Fibroblast of skin of left biceps (primary cell): ENCODE measurements around the gene LBH.

Experiments
- DNase-seq, 2 experiments: peaks; one replicate each; pipeline ENCODE4 v3.0.0-alpha.2; 2013; ENCODE audit warnings: low read depth in 2 of 2

The LBH gene

GRCh38 chr2:30231212-30231995, at the start of gene LBH:
LBH (plus strand) TSS chr2:30231534; CDS start chr2:30231739, 205 bp downstream.
- DNase-seq, result peak; percentile 79 to 85

- DNase-seq, result no peak
Measured at GRCh38 chr2:30184035-30184434, 47.3 kb upstream of the LBH start.

- no peak for DNase-seq
Measured at GRCh38 chr2:30185178-30185577, 46.2 kb upstream of the LBH start.

DNA sequence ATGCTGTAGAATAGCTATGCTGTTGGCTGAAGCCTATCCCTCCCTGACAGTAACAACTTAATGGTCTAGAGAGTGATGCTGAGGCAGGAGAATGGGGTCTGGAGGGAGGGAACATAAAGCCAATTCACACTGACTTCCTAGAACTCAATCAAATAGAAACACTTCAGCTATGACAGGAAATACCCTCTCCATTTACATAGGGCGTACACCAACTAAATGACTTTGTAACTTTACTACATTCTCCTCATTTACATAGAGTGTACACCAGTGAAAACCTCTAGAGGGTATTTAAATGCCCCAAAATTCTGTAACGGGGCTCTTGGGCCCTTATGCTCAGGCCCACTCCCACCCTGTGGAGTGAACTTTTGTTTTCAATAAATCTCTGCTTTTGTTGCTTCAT, 43.0 kb upstream of the LBH start:
- DNase-seq, result no peak

DNA sequence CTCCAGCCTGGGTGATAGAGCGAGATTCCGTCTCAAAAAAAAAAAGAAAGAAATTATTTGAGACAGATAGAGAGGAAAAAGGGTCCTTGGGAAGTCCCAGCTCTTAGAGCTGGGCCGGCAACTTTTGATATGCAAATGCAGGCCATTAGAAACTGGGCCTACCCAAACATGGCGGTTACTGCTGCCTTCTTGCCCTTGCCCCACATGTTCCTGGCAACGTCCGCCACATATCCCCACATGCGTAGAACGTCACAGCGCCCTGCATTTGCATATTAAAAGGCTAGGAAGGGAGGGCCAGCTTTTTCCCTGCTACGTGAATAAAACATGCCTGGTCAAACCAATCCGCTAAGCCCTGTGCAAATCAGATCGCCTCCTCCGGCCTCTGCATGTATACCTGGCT, 40.7 kb upstream of the LBH start:
- DNase-seq, result no peak

- no peak for DNase-seq
Measured at GRCh38 chr2:30191107-30191506, 40.2 kb upstream of the LBH start.

DNA sequence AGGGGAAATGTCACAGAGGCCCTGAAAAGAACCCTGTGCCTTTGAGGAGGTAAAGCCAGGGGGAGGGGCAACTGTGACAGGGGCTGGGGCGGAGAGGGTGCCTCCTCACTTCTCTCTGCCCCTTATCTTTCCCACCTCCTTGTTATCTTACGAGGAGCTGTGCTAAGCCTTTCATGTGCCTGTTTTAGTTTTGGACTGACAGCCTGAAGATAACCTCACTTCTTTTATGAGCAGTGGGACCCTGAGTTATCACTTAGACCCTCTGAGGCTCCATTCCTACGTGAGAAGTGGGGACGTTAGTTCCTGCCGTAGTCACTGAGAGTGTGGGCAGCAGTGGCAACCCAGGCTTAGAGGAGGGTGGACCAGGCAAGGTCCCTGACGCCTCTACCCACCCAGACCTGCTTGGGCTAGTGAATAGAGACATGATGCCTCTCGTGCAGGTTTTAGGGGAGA, 39.5 kb upstream of the LBH start:
- DNase-seq, result no peak

DNA sequence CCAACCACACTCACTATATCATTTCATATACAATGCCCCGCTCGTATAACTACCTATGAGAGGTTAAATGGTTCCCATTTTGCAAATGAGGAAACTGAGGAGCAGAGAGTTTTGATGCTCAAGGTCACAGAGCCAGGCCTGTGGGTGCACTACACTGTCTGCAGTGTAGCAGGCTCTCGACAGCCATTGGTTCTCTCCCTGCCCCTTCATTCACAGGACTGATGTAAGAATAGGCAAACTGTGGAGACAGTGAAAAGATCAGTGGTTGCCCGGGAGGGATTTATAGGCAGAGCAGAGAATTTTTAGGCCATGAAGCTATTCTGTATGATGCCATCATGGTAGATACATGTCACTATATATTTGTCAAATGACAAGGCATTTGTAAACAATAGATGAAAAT, 39.0 kb upstream of the LBH start:
- no peak for DNase-seq

- DNase-seq, result no peak
Measured at GRCh38 chr2:30193104-30193681, 38.1 kb upstream of the LBH start.

DNA sequence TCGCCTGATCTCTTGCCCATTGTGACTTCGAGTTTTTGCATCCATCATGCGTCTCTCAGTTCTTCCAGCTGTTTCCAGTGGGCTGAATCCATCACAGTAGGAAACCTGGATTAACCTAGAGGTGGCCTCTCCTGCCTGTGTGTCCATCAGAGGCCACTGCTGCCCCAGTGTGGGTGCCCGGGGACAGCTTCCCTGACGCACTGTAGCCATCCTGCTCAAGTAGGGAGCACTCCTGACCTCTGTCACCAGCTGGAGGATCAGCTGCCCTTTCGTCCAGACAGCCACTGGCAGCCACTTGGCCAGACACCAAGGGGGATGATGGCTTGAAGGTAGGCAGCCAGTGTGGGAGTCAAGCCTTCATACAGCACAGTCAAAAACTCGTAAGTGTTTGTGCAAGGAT, 36.9 kb upstream of the LBH start:
- DNase-seq, result no peak

DNA sequence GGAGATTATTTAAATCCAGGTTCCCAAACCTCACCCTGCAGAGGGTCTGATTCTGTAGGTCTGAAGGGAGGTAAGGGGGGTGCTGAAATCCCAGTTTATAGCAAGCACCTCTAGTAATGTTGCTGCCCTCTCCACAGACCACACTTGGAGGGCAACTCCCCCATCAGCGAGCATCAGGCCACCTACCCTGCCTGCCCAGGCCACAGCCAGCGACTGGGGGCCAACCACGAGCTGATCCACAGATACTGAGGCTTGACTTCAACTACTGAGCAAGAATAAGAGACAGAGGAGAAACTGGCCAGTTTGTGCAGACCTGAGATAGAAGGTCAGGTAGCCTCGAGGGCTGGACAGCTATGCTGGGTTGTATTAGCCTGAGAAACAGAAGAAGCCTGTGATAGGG, 36.3 kb upstream of the LBH start:
- DNase-seq, result no peak

GRCh38 chr2:30197570-30198192, 33.7 kb upstream of the LBH start:
- no peak for DNase-seq

GRCh38 chr2:30201990-30202389, 29.3 kb upstream of the LBH start:
- no peak for DNase-seq

GRCh38 chr2:30203156-30203555, 28.2 kb upstream of the LBH start:
- DNase-seq, result no peak

DNA sequence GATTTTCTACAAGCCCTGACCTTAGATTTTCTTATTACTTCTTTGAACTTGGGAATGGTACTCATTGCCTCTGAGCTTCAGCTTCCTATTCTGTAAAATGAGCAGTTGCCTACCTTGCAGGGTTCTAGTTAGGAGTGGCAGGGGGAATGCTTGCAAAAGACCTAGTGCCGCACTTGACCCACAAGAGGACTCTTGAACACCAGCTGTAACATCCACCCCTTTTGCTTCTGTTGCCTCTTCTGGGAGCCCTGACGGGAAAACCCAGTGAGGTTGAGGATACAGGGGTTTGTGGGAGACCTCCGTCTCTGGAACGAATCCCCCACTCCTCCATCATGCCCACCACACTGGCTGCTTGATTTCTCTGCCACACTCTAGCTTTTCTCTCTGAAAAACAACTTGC, 27.1 kb upstream of the LBH start:
- DNase-seq, result no peak

DNA sequence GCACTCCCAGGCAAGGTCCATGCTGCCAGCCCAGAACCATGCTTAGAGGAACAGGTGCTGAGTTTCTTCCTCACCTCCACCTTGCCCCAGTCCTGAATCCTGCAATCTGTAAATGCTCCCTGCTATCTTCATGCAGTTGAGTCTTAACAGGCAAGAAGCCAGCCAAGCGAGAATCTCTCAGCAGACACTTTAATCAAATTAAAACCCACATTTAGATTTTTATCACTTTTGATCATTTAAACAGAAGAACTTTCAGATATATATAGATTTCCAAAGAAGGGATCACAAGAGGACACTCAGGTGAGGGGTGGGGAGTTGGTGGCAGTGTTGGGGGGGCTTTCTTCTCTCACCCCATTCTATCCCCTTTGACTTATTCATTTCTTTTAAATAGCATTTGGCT, 25.9 kb upstream of the LBH start:
- no peak for DNase-seq

DNA sequence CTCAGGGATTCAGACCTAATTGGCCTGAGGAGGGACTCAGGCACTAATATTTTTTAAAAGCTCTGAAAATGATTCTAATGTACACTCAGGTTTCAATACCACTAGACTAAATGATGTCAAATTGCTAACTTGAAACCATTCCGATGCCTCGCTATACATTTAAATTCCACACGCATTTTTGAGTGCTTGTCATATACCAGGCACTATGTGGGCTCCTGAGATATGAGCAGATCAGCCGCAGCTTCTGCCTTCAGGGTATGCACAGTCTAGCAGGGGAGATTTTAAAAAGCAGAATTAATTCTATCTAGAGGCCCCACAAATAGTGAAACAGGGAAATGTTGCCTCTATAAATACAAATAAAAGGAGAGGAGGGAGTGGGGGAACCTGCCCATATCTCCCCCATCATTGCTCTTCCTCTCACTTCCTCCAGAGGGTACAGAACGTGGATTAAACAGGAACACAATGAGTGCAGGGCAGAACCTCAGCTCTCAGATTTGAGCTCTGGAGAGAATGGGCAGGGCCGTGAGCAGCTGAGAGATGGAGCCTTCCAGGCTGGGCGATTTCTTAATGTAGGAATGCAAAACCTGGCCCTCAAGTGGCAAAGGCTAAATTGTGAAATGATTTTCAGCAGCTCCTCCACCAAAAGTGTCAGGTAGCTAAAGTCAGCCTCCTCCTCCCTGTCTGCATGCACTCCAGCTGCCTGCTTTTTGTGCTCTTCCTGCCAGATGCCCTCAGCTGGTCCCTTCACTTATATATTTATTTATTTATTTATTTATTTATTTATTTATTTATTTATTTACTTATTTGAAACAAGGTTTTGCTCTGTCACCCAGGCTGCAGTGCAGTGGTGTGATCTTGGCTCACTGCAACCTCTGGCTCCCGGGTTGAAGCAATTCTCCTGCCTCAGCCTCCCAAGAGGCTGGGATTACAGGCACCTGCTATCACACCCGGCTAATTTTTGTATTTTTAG, 24.6 kb upstream of the LBH start:
- DNase-seq, result no peak

- no peak for DNase-seq
Measured at GRCh38 chr2:30208453-30208852, 22.9 kb upstream of the LBH start.

GRCh38 chr2:30209227-30209626, 22.1 kb upstream of the LBH start:
- no peak for DNase-seq

DNA sequence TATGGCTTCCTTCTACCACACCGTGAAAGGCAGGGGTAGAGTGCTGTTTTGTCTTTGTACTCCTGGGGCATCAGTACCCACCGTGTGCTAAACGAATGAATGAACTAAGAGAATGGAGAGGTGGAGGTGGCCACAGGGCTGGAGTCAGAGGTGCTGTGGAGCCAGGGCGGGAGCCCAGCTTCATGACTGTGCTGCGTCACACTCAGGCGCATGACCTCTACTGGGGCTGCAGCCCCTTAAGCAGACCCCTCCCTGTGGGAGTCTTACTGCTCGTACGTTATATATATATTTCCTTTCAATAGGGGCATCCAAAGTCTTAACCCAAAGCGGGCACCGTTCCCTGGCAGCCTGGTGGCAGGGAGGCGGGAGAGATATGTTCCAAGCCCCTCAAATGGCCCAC, 18.0 kb upstream of the LBH start:
- no peak for DNase-seq

DNA sequence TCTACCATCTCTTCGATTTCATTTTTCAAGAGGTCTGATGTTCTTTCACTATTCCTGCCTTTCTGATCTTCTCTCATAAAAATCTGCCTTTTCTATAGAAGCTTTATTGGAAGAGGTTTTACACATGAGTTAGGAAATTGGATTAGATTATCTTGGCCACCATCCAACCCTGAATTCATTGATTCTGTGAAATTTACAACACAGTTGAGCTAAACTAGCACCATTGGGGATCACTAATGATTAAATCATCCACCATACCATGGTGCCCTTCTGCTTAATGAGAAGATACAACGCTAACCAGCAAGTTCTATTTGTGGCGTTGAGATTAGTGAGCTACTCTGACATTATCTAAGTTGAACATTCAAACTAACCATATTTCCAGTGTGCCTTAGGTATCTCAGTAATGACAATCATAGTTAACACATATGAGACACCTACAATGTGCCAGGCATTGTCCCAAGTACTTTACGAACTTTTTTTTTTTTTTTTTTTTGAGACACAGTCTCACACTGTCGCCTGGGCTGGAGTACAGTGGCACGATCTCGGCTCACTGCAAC, 17.3 kb upstream of the LBH start:
- no peak for DNase-seq

DNA sequence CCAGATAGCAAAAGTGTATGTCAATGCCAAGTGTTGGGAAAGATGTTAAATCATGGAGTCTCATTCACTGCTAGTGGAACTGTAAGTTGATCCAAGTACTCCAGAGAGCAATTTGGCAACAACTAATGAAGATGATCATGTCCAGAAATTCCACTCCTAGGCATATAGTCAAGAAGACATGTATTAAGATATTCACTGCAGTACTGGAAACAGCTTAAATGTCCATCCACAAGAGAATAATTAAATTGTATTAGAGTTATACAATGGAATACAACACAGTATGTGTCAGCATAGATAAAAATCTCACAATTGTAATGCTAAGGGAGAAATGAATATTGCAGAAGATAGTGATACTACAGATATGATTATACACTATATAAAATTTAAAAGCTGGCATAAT, 15.2 kb upstream of the LBH start:
- DNase-seq, result peak in 1 of 2 experiments; percentile 40
